Stimulated activated CD8-positive, alpha-beta memory T cell treated with anti-CD3 and anti-CD28 coated beads, Interleukin-2, amount 100 ng/mL, for 48 hours (primary cell): ENCODE data around the gene TRNT1.

Experiments used
- DNase-seq, 2 donors: peaks; one replicate each; pipeline ENCODE4 v3.0.0-alpha.2; 2020; ENCODE audit warnings: low read depth in 2 of 2

TRNT1 gene

GRCh38 chr3:3126477-3127431 lies at the start of gene TRNT1:
Gene TRNT1, plus strand, starts transcription at chr3:3126940. Its CDS starts 2,101 bp downstream, at chr3:3129041.
- peak; percentile 93 to 96 for DNase-seq

- no peak for DNase-seq
Observed at GRCh38 chr3:3080309-3080708, 46.4 kb upstream of the TRNT1 start.

GRCh38 chr3:3081381-3082233 lies 45.1 kb upstream of the TRNT1 start:
- no peak for DNase-seq

- no peak for DNase-seq
Observed at GRCh38 chr3:3082234-3082924, 44.4 kb upstream of the TRNT1 start.

GRCh38 chr3:3084890-3085289 lies 41.9 kb upstream of the TRNT1 start:
- DNase-seq = no peak

- DNase-seq = no peak
Observed at GRCh38 chr3:3085782-3086181, 41.0 kb upstream of the TRNT1 start.

- DNase-seq = no peak
Observed at GRCh38 chr3:3086239-3086638, 40.5 kb upstream of the TRNT1 start.

GRCh38 chr3:3087279-3087678 lies 39.5 kb upstream of the TRNT1 start:
- no peak for DNase-seq

GRCh38 chr3:3087716-3088465 lies 38.8 kb upstream of the TRNT1 start:
- DNase-seq = no peak

- no peak for DNase-seq
Observed at GRCh38 chr3:3089017-3089416, 37.7 kb upstream of the TRNT1 start.

- DNase-seq = no peak
Observed at GRCh38 chr3:3097958-3098357, 28.8 kb upstream of the TRNT1 start.

GRCh38 chr3:3101660-3102458 lies 24.9 kb upstream of the TRNT1 start:
- no peak for DNase-seq

- no peak for DNase-seq
Observed at GRCh38 chr3:3102751-3103150, 24.0 kb upstream of the TRNT1 start.

- no peak for DNase-seq
Observed at GRCh38 chr3:3105246-3105645, 21.5 kb upstream of the TRNT1 start.

GRCh38 chr3:3105815-3106214 lies 20.9 kb upstream of the TRNT1 start:
- DNase-seq = no peak

- no peak for DNase-seq
Observed at GRCh38 chr3:3107181-3107580, 19.6 kb upstream of the TRNT1 start.

GRCh38 chr3:3107858-3108257 lies 18.9 kb upstream of the TRNT1 start:
- DNase-seq = no peak

- no peak for DNase-seq
Observed at GRCh38 chr3:3109407-3110298, 17.1 kb upstream of the TRNT1 start.

- DNase-seq = no peak
Observed at GRCh38 chr3:3110299-3110630, 16.5 kb upstream of the TRNT1 start, which contains the start of gene IL5RA. Gene IL5RA, minus strand, starts transcription at chr3:3110374. Its CDS starts 5,390 bp downstream, at chr3:3104984.
